ENCODE results near the gene FHIT. TPM values are rescaled to one million over a fixed set of nuclear protein-coding genes. Genes with fewer than 3 reads are reported as not detected.

FHIT gene
- total and polyA plus RNA-seq, 7 donors: 2.4 to 10.2 (median 6.1) TPM

GRCh38 chr3:60323180-60323579 is 928.1 kb downstream of the FHIT start:
- no peak overlapping the region for H3K27ac ChIP-seq
- H3K4me1 ChIP-seq: no peaks in the 10 kb centered on the region
- TF ChIP-seq EP300 (IDR thresholded peaks at IDR 0.05): no peak
- no peak for TF ChIP-seq CTCF (IDR thresholded peaks at IDR 0.05)
- no peak for TF ChIP-seq POLR2AphosphoS5 (IDR thresholded peaks at IDR 0.05)
- TF ChIP-seq POLR2A (IDR thresholded peaks at IDR 0.05): no peak
- DNase-seq: no peak
- no peaks in the 10 kb centered on the region for H3K9me3 ChIP-seq
- H3K4me3 ChIP-seq: no peak overlapping the region
- intact Hi-C loops (cut with DNase I): no loop called here
- WGBS, 2 donors: 94 to 95% methylated on average over 7 of the region's 7 CpGs
- no peaks in the 10 kb centered on the region for H3K36me3 ChIP-seq
- no peaks in the 10 kb centered on the region for H3K27me3 ChIP-seq

- no peaks in the 10 kb centered on the region for H3K36me3 ChIP-seq
- no peaks in the 10 kb centered on the region for H3K27me3 ChIP-seq
- TF ChIP-seq EP300 (IDR thresholded peaks at IDR 0.05) (no peak), POLR2AphosphoS5 (IDR thresholded peaks at IDR 0.05) (no peak), CTCF (IDR thresholded peaks at IDR 0.05) (no peak), POLR2A (IDR thresholded peaks at IDR 0.05) (no peak)
- DNase-seq: no peak
- intact Hi-C loops (cut with DNase I): no loop called here
- WGBS, 2 donors: 63% methylated on average over 4 of the region's 4 CpGs
- no peak overlapping the region for H3K27ac ChIP-seq
- no peaks in the 10 kb centered on the region for H3K4me1 ChIP-seq
- H3K9me3 ChIP-seq: no peaks in the 10 kb centered on the region
- no peak overlapping the region for H3K4me3 ChIP-seq
These were observed 928.9 kb downstream of the FHIT start for GRCh38 chr3:60322298-60322856.

GRCh38 chr3:60319179-60319858 is 931.9 kb downstream of the FHIT start:
- TF ChIP-seq CTCF (IDR thresholded peaks at IDR 0.05): no peak
- TF ChIP-seq POLR2A (IDR thresholded peaks at IDR 0.05): no peak
- TF ChIP-seq EP300 (IDR thresholded peaks at IDR 0.05): no peak
- TF ChIP-seq POLR2AphosphoS5 (IDR thresholded peaks at IDR 0.05): no peak
- no peaks in the 10 kb centered on the region for H3K36me3 ChIP-seq
- peaks cover 0 to 5% (median 0%) of the 10 kb centered on the region in 4 donors for H3K4me1 ChIP-seq
- DNase-seq: no peak
- no peaks in the 10 kb centered on the region for H3K9me3 ChIP-seq
- H3K27ac ChIP-seq: no peak overlapping the region
- intact Hi-C loops (cut with DNase I): no loop called here
- no peak overlapping the region for H3K4me3 ChIP-seq
- WGBS, 2 donors: 96% methylated on average over 9 of the region's 9 CpGs
- no peaks in the 10 kb centered on the region for H3K27me3 ChIP-seq

GRCh38 chr3:60316121-60316797 is 935.0 kb downstream of the FHIT start:
- intact Hi-C loops (cut with DNase I): no loop called here
- H3K36me3 ChIP-seq: no peaks in the 10 kb centered on the region
- H3K9me3 ChIP-seq: no peaks in the 10 kb centered on the region
- TF ChIP-seq EP300 (IDR thresholded peaks at IDR 0.05): no peak
- TF ChIP-seq POLR2AphosphoS5 (IDR thresholded peaks at IDR 0.05): no peak
- TF ChIP-seq POLR2A (IDR thresholded peaks at IDR 0.05): no peak
- no peak for TF ChIP-seq CTCF (IDR thresholded peaks at IDR 0.05)
- H3K4me1 ChIP-seq: peaks cover 0 to 5% (median 0%) of the 10 kb centered on the region in 4 donors
- H3K27ac ChIP-seq: no peak overlapping the region
- DNase-seq: no peak
- no peaks in the 10 kb centered on the region for H3K27me3 ChIP-seq
- no peak overlapping the region for H3K4me3 ChIP-seq
